NB4 (cell line): ENCODE results near the gene SCN8A.

ENCODE experiments used
- POLR2A ChIP-seq: IDR thresholded peaks from 2 replicates; pipeline ENCODE4 v1.6.1; 2011; ENCODE audit warnings: mild to moderate bottlenecking; ENCODE audit not compliant: insufficient read length; ENCODE audit errors: extremely low read depth
- TF ChIP-seq, protein P1 (sequence below): IDR thresholded peaks from one replicate; pipeline ENCODE4 v1.5.1; 2012; ENCODE audit warnings: low read depth, low read length

DNA sequence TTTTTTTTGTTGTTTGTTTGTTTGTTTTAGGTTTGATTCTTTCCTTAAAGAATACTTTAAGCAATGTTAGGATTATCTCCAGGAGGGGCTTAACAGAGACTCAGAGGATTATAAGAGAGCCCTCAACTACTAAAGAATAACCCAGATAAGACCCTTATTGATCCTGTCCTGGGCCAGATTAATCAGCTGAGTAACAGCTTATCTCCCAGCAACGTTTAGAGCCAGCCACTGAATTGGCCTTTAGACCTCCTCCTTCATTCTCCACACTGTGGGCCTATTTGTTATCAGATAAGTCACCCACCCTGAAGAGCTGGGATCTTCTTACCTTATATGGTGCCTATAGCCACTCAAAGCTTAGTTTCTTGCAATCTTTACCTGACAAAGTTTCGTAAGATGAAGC is 186.4 kb downstream of the SCN8A start:
- TF ChIP-seq, protein P1, sequence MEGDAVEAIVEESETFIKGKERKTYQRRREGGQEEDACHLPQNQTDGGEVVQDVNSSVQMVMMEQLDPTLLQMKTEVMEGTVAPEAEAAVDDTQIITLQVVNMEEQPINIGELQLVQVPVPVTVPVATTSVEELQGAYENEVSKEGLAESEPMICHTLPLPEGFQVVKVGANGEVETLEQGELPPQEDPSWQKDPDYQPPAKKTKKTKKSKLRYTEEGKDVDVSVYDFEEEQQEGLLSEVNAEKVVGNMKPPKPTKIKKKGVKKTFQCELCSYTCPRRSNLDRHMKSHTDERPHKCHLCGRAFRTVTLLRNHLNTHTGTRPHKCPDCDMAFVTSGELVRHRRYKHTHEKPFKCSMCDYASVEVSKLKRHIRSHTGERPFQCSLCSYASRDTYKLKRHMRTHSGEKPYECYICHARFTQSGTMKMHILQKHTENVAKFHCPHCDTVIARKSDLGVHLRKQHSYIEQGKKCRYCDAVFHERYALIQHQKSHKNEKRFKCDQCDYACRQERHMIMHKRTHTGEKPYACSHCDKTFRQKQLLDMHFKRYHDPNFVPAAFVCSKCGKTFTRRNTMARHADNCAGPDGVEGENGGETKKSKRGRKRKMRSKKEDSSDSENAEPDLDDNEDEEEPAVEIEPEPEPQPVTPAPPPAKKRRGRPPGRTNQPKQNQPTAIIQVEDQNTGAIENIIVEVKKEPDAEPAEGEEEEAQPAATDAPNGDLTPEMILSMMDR = no peak
- TF ChIP-seq POLR2A = no peak
